Stimulated activated CD8-positive, alpha-beta memory T cell treated with anti-CD3 and anti-CD28 coated beads, Interleukin-15, amount 100 ng/mL, for 1 hour (primary cell): ENCODE data around the gene VPS13D.

Experiments used
- DNase-seq: peaks from one replicate; pipeline ENCODE4 v3.0.0-alpha.2; 2020; ENCODE audit warnings: low read depth

The VPS13D gene

GRCh38 chr1:12432897-12433296 lies 203.1 kb downstream of the VPS13D start:
- DNase-seq, result no peak

GRCh38 chr1:12433323-12434053 lies 203.7 kb downstream of the VPS13D start:
- no peak for DNase-seq

- DNase-seq, result peak; percentile 43
Observed at GRCh38 chr1:12434174-12434573, 204.3 kb downstream of the VPS13D start.

- DNase-seq, result no peak
Observed at GRCh38 chr1:12434686-12435085, 204.9 kb downstream of the VPS13D start.

GRCh38 chr1:12435639-12436344 lies 206.0 kb downstream of the VPS13D start:
- DNase-seq, result no peak

- no peak for DNase-seq
Observed at GRCh38 chr1:12436345-12436658, 206.5 kb downstream of the VPS13D start.

- no peak for DNase-seq
Observed at GRCh38 chr1:12436817-12437599, 207.2 kb downstream of the VPS13D start.

GRCh38 chr1:12437629-12438028 lies 207.8 kb downstream of the VPS13D start:
- DNase-seq, result no peak

GRCh38 chr1:12438349-12438924 lies 208.6 kb downstream of the VPS13D start:
- DNase-seq, result no peak

GRCh38 chr1:12439073-12439472 lies 209.2 kb downstream of the VPS13D start:
- no peak for DNase-seq

GRCh38 chr1:12441414-12442105 lies 211.7 kb downstream of the VPS13D start:
- no peak for DNase-seq

GRCh38 chr1:12442217-12442616 lies 212.4 kb downstream of the VPS13D start:
- no peak for DNase-seq

GRCh38 chr1:12443151-12443550 lies 213.3 kb downstream of the VPS13D start:
- DNase-seq, result no peak

- no peak for DNase-seq
Observed at GRCh38 chr1:12444329-12444841, 214.6 kb downstream of the VPS13D start.

GRCh38 chr1:12445257-12445656 lies 215.4 kb downstream of the VPS13D start:
- DNase-seq, result no peak

GRCh38 chr1:12446593-12446992 lies 216.8 kb downstream of the VPS13D start:
- no peak for DNase-seq

GRCh38 chr1:12447307-12447706 lies 217.5 kb downstream of the VPS13D start:
- DNase-seq, result no peak

- DNase-seq, result no peak
Observed at GRCh38 chr1:12447849-12448312, 218.1 kb downstream of the VPS13D start.

GRCh38 chr1:12448746-12449177 lies 218.9 kb downstream of the VPS13D start:
- no peak for DNase-seq

GRCh38 chr1:12450090-12450755 lies 220.4 kb downstream of the VPS13D start:
- no peak for DNase-seq
